DOHH2 (cell line): ENCODE results near the gene SLCO3A1.

ENCODE experiments used
- H3F3A ChIP-seq: fragments of 200-600 bp; sonication (generic), shearing (Covaris generic); 2 replicates; pipeline ENCODE4 v1.6.0; 2016; ENCODE audit warnings: antibody characterized with exemption, mild to moderate bottlenecking; ENCODE audit not compliant: control insufficient read depth, insufficient read depth
- H3K27ac ChIP-seq: fragments of 200-600 bp; sonication (generic); 2 replicates; pipeline ENCODE4 v1.5.1; 2014; ENCODE audit warnings: low read depth, mild to moderate bottlenecking, low read length, moderate library complexity
- H3K27me3 ChIP-seq: fragments of 200-600 bp; sonication (generic); 2 replicates; pipeline ENCODE4 v1.6.1; 2014; ENCODE audit warnings: mild to moderate bottlenecking, low read length, mixed read lengths; ENCODE audit not compliant: control insufficient read depth
- H3K36me3 ChIP-seq: fragments of 200-600 bp; sonication (generic); 2 replicates; pipeline ENCODE4 v1.6.1; 2014; ENCODE audit warnings: mild to moderate bottlenecking, low read length, moderate library complexity, mixed read lengths; ENCODE audit not compliant: control insufficient read depth
- H3K4me1 ChIP-seq: fragments of 200-600 bp; sonication (generic); 2 replicates; pipeline ENCODE4 v1.6.1; 2014; ENCODE audit warnings: mild to moderate bottlenecking, low read length, mixed read lengths; ENCODE audit not compliant: control insufficient read depth
- H3K4me2 ChIP-seq: fragments of 200-600 bp; sonication (generic); 2 replicates; pipeline ENCODE4 v1.6.0; 2014; ENCODE audit warnings: mild to moderate bottlenecking, low read length, moderate library complexity
- H3K4me3 ChIP-seq: fragments of 200-600 bp; sonication (generic); 2 replicates; pipeline ENCODE4 v1.5.1; 2014; ENCODE audit warnings: mild to moderate bottlenecking, low read length, mixed read lengths
- H3K79me2 ChIP-seq: fragments of 200-600 bp; sonication (generic); 2 replicates; pipeline ENCODE4 v1.6.1; 2014; ENCODE audit warnings: mild to moderate bottlenecking, low read length, mixed read lengths; ENCODE audit not compliant: control insufficient read depth
- H3K9me2 ChIP-seq: fragments of 200-600 bp; sonication (generic); replicated peaks from 2 replicates; pipeline ENCODE4 v1.6.1; 2014; ENCODE audit warnings: mild to moderate bottlenecking, low read length, mixed read lengths; ENCODE audit not compliant: control insufficient read depth
- H3K9me3 ChIP-seq: fragments of 200-600 bp; sonication (generic); 2 replicates; pipeline ENCODE4 v1.6.1; 2014; ENCODE audit warnings: antibody characterized with exemption, low read length, mixed read lengths; ENCODE audit not compliant: control insufficient read depth, insufficient read depth
- H4K20me1 ChIP-seq: fragments of 200-600 bp; sonication (generic); 2 replicates; pipeline ENCODE4 v1.6.0; 2014; ENCODE audit warnings: low read depth, mild to moderate bottlenecking, antibody characterized with exemption, low read length, moderate library complexity; ENCODE audit not compliant: control insufficient read depth, insufficient read depth
- CTCF ChIP-seq: fragments of 200-600 bp; sonication (generic); IDR thresholded peaks from one replicate; pipeline ENCODE4 v1.5.1; 2014; ENCODE audit warnings: antibody characterized with exemption, mild to moderate bottlenecking, low read depth, low read length; ENCODE audit not compliant: poor library complexity, severe bottlenecking
- EZH2phosphoT487 ChIP-seq: fragments of 200-600 bp; sonication (generic); IDR thresholded peaks from 2 replicates; pipeline ENCODE4 v1.6.1; 2017; ENCODE audit warnings: borderline replicate concordance, mild to moderate bottlenecking, antibody characterized with exemption, low read length, moderate library complexity, mixed read lengths

The SLCO3A1 gene

GRCh38 chr15:91853511-91853947, at the start of gene SLCO3A1:
TSS of gene SLCO3A1 (plus strand) at chr15:91853708.
- peak within 1 kb of the TSS; percentile 83 for H3K4me2 ChIP-seq
- peak within 1 kb of the TSS; percentile 93 for H3K27ac ChIP-seq
- H3K4me1 ChIP-seq = peaks cover 53% of the 10 kb centered on the region
- H3K36me3 ChIP-seq = peaks cover 4% of the 10 kb centered on the region; the same call in 1 of the 2 replicates
- peaks cover 7% of the 10 kb centered on the region for H4K20me1 ChIP-seq
- TF ChIP-seq CTCF (no peak), EZH2phosphoT487 (no peak)
- H3K79me2 ChIP-seq = peaks cover 15% of the 10 kb centered on the region
- peaks cover 44% of the 10 kb centered on the region for H3F3A ChIP-seq
- no peaks in the 10 kb centered on the region for H3K9me2 ChIP-seq
- no peaks in the 10 kb centered on the region for H3K27me3 ChIP-seq
- no peaks in the 10 kb centered on the region for H3K9me3 ChIP-seq
- peak within 1 kb of the TSS; percentile 77 for H3K4me3 ChIP-seq

GRCh38 chr15:91807122-91807521, 46.4 kb upstream of the SLCO3A1 start:
- Histone ChIP-seq H3K4me2 (no peak overlapping the region), H3K27me3 (no peaks in the 10 kb centered on the region), H3K9me2 (no peaks in the 10 kb centered on the region), H4K20me1 (no peaks in the 10 kb centered on the region), H3K4me3 (no peak overlapping the region), H3K79me2 (no peaks in the 10 kb centered on the region), H3K27ac (no peak overlapping the region), H3K36me3 (no peaks in the 10 kb centered on the region), H3K9me3 (no peaks in the 10 kb centered on the region), H3F3A (no peaks in the 10 kb centered on the region), H3K4me1 (no peaks in the 10 kb centered on the region)
- no peak for TF ChIP-seq CTCF
- TF ChIP-seq EZH2phosphoT487 = no peak

- no peaks in the 10 kb centered on the region for H3F3A ChIP-seq
- no peaks in the 10 kb centered on the region for H3K27me3 ChIP-seq
- no peaks in the 10 kb centered on the region for H3K36me3 ChIP-seq
- no peak overlapping the region for H3K4me2 ChIP-seq
- H3K9me2 ChIP-seq = no peaks in the 10 kb centered on the region
- H3K9me3 ChIP-seq = no peaks in the 10 kb centered on the region
- no peaks in the 10 kb centered on the region for H3K4me1 ChIP-seq
- H3K27ac ChIP-seq = no peak overlapping the region
- TF ChIP-seq CTCF (no peak), EZH2phosphoT487 (no peak)
- no peaks in the 10 kb centered on the region for H4K20me1 ChIP-seq
- H3K79me2 ChIP-seq = no peaks in the 10 kb centered on the region
- no peak overlapping the region for H3K4me3 ChIP-seq
These were observed 39.6 kb upstream of the SLCO3A1 start for GRCh38 chr15:91813924-91814323.

GRCh38 chr15:91816942-91817341, 36.6 kb upstream of the SLCO3A1 start:
- H3K27ac ChIP-seq = no peak overlapping the region
- H3F3A ChIP-seq = no peaks in the 10 kb centered on the region
- H4K20me1 ChIP-seq = no peaks in the 10 kb centered on the region
- no peak overlapping the region for H3K4me2 ChIP-seq
- H3K4me3 ChIP-seq = no peak overlapping the region
- no peaks in the 10 kb centered on the region for H3K9me2 ChIP-seq
- H3K27me3 ChIP-seq = 0 out of 2 replicates have a peak, but pooled peaks cover 3% of the 10 kb centered on the region
- no peaks in the 10 kb centered on the region for H3K4me1 ChIP-seq
- TF ChIP-seq CTCF (no peak), EZH2phosphoT487 (no peak)
- no peaks in the 10 kb centered on the region for H3K36me3 ChIP-seq
- no peaks in the 10 kb centered on the region for H3K79me2 ChIP-seq
- no peaks in the 10 kb centered on the region for H3K9me3 ChIP-seq
